ENCODE data around the gene CCDC171. TPM values are rescaled to one million over a fixed set of nuclear protein-coding genes. Genes with fewer than 3 reads are reported as not detected.

CCDC171 gene
- total and polyA plus RNA-seq, 2 of the 13 experiments (the other 11 are each of a cell fraction or from before 2014, with no cell fraction given): 0.95 to 2.5 TPM

GRCh38 chr9:15942831-15943424, 390.1 kb downstream of the CCDC171 start:
- Histone ChIP-seq H3K36me3 (replicated peaks in 1 of 2; ENCODE audit: control insufficient read depth in 1 of 2, insufficient read depth in 2 of 2, low read length in 2 of 2) (no peaks in the 10 kb centered on the region), H4K20me1 (ENCODE audit: insufficient read depth, low read length) (no peaks in the 10 kb centered on the region), H3K9ac (ENCODE audit: insufficient read depth, low read depth, low read length) (no peak overlapping the region), H3K4me3 (replicated peaks in 1 of 3; ENCODE audit: insufficient read depth in 1 of 3, low read depth in 2 of 3, low read length in 3 of 3) (no peak overlapping the region), H3K79me2 (ENCODE audit: insufficient read depth, low read length) (no peaks in the 10 kb centered on the region), H3K27ac (ENCODE audit: extremely low read length, insufficient read depth, low read length) (no peak overlapping the region), H3K27me3 (ENCODE audit: control insufficient read depth in 1 of 2, insufficient read depth in 2 of 2, low read length in 2 of 2) (no peaks in the 10 kb centered on the region), H3K4me2 (ENCODE audit: low read depth, low read length) (no peak overlapping the region), H3K9me3 (ENCODE audit: low read length) (no peaks in the 10 kb centered on the region), H2AFZ (ENCODE audit: low read length) (no peak overlapping the region), H3K4me1 (ENCODE audit: insufficient read depth, low read length) (no peaks in the 10 kb centered on the region)
- no TSS peak for BruUV-seq (replicated peaks)
- intact Hi-C loops (cut with micrococcal nuclease; ENCODE audit: unreplicated experiment): no loop called here
- ChIA-PET POLR2A (no interaction called here), CTCF (ENCODE audit: low intra/inter-chr PET ratio, low total read pairs) (no interaction called here)
- in situ Hi-C loops (cut with HindIII; ENCODE audit: extremely low pct_ligation_motif_present, low pct_unique_long_range_greater_than_20kb): no loop called here
- no peak for ATAC-seq
- FAIRE-seq: no peak
- no peak for DNase-seq (ENCODE audit: low spot score)
- TF ChIP-seq ELF1 (CRISPR knock-in tag; IDR thresholded peaks at IDR 0.05): no peak
- TF ChIP-seq RXRB (CRISPR knock-in tag; IDR thresholded peaks at IDR 0.05; ENCODE audit: borderline replicate concordance): no peak
- no peak for TF ChIP-seq USF2 (IDR thresholded peaks at IDR 0.05; ENCODE audit: low read depth, low read length)
- no peak for TF ChIP-seq USF2 (CRISPR knock-in tag; IDR thresholded peaks at IDR 0.05; ENCODE audit: borderline replicate concordance)
- TF ChIP-seq XRCC5 (optimal IDR thresholded peaks at IDR 0.05; ENCODE audit: low read length): no peak
- TF ChIP-seq, protein P1, sequence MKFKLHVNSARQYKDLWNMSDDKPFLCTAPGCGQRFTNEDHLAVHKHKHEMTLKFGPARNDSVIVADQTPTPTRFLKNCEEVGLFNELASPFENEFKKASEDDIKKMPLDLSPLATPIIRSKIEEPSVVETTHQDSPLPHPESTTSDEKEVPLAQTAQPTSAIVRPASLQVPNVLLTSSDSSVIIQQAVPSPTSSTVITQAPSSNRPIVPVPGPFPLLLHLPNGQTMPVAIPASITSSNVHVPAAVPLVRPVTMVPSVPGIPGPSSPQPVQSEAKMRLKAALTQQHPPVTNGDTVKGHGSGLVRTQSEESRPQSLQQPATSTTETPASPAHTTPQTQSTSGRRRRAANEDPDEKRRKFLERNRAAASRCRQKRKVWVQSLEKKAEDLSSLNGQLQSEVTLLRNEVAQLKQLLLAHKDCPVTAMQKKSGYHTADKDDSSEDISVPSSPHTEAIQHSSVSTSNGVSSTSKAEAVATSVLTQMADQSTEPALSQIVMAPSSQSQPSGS (CRISPR knock-in tag; IDR thresholded peaks at IDR 0.05): no peak
- TF ChIP-seq, protein P2, sequence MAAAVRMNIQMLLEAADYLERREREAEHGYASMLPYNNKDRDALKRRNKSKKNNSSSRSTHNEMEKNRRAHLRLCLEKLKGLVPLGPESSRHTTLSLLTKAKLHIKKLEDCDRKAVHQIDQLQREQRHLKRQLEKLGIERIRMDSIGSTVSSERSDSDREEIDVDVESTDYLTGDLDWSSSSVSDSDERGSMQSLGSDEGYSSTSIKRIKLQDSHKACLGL (CRISPR knock-in tag; IDR thresholded peaks at IDR 0.05): no peak
- TF ChIP-seq ZBTB7B (CRISPR knock-in tag; IDR thresholded peaks at IDR 0.05): no peak
- no peak for TF ChIP-seq ZNF282 (IDR thresholded peaks at IDR 0.05; ENCODE audit: partially characterized antibody)
- TF ChIP-seq, protein P3, sequence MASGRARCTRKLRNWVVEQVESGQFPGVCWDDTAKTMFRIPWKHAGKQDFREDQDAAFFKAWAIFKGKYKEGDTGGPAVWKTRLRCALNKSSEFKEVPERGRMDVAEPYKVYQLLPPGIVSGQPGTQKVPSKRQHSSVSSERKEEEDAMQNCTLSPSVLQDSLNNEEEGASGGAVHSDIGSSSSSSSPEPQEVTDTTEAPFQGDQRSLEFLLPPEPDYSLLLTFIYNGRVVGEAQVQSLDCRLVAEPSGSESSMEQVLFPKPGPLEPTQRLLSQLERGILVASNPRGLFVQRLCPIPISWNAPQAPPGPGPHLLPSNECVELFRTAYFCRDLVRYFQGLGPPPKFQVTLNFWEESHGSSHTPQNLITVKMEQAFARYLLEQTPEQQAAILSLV (CRISPR knock-in tag; IDR thresholded peaks at IDR 0.05; ENCODE audit: borderline replicate concordance): no peak
- TF ChIP-seq ZNF337 (CRISPR knock-in tag; IDR thresholded peaks at IDR 0.05; ENCODE audit: borderline replicate concordance, low read depth): no peak
- no peak for TF ChIP-seq ZFP1 (CRISPR knock-in tag; IDR thresholded peaks at IDR 0.05)
- no peak for TF ChIP-seq NFIC (IDR thresholded peaks at IDR 0.05; ENCODE audit: low read length)
- TF ChIP-seq DBP (CRISPR knock-in tag; IDR thresholded peaks at IDR 0.05; ENCODE audit: not compliant biosample characterization): no peak
- WGBS (ENCODE audit: low lambda C conversion rate): 3% methylated on average over 3 of the region's 3 CpGs

All from HepG2 (cell line).